ENCODE data around the gene SPTBN5.

The SPTBN5 gene

GRCh38 chr15:41868321-41868720, 25.5 kb downstream of the SPTBN5 start:
- Histone ChIP-seq H3K4me1 (ENCODE audit: low read length) (no peaks in the 10 kb centered on the region), H3K79me2 (ENCODE audit: low read length) (no peaks in the 10 kb centered on the region), H3K9ac (ENCODE audit: low read length) (no peak overlapping the region), H2AFZ (ENCODE audit: low read length) (no peak overlapping the region), H4K20me1 (ENCODE audit: insufficient read depth, low read length) (no peaks in the 10 kb centered on the region), H3K9me3 (replicated peaks; ENCODE audit: insufficient read depth, low read length) (no peaks in the 10 kb centered on the region), H3K27ac (ENCODE audit: low read length) (no peak overlapping the region), H3K9me2 (replicated peaks; ENCODE audit: insufficient read depth, low read length) (no peaks in the 10 kb centered on the region), H3K27me3 (replicated peaks; ENCODE audit: insufficient read depth, low read length) (peaks cover 89% of the 10 kb centered on the region), H3K36me3 (replicated peaks; ENCODE audit: insufficient read depth, low read length) (no peaks in the 10 kb centered on the region), H3K4me2 (ENCODE audit: low read depth, low read length) (no peak overlapping the region), H3F3A (ENCODE audit: insufficient read depth, low read length) (no peaks in the 10 kb centered on the region), H3K4me3 (ENCODE audit: low read length) (no peak overlapping the region)
- TF ChIP-seq EZH2phosphoT487 (IDR thresholded peaks at IDR 0.05; ENCODE audit: low read length) (no peak), CTCF (IDR thresholded peaks at IDR 0.05; ENCODE audit: low read length) (no peak), EZH2 (optimal IDR thresholded peaks at IDR 0.05; ENCODE audit: low read depth, low read length) (no peak)
- DNase-seq = no peak

- Histone ChIP-seq H3K79me2 (ENCODE audit: low read length) (no peaks in the 10 kb centered on the region), H3K9me2 (replicated peaks; ENCODE audit: insufficient read depth, low read length) (no peaks in the 10 kb centered on the region), H3K4me2 (ENCODE audit: low read depth, low read length) (no peak overlapping the region), H2AFZ (ENCODE audit: low read length) (no peak overlapping the region), H3K9ac (ENCODE audit: low read length) (no peak overlapping the region), H3F3A (ENCODE audit: insufficient read depth, low read length) (no peaks in the 10 kb centered on the region), H3K9me3 (replicated peaks; ENCODE audit: insufficient read depth, low read length) (no peaks in the 10 kb centered on the region), H3K27me3 (replicated peaks; ENCODE audit: insufficient read depth, low read length) (peaks cover 88% of the 10 kb centered on the region), H3K36me3 (replicated peaks; ENCODE audit: insufficient read depth, low read length) (no peaks in the 10 kb centered on the region), H3K4me3 (ENCODE audit: low read length) (no peak overlapping the region), H4K20me1 (ENCODE audit: insufficient read depth, low read length) (no peaks in the 10 kb centered on the region), H3K27ac (ENCODE audit: low read length) (no peak overlapping the region), H3K4me1 (ENCODE audit: low read length) (no peaks in the 10 kb centered on the region)
- no peak for DNase-seq
- no peak for TF ChIP-seq EZH2 (optimal IDR thresholded peaks at IDR 0.05; ENCODE audit: low read depth, low read length)
- TF ChIP-seq EZH2phosphoT487 (IDR thresholded peaks at IDR 0.05; ENCODE audit: low read length) = no peak
- TF ChIP-seq CTCF (IDR thresholded peaks at IDR 0.05; ENCODE audit: low read length) = no peak
These were observed 26.8 kb downstream of the SPTBN5 start for GRCh38 chr15:41866872-41867579.

- TF ChIP-seq EZH2 (optimal IDR thresholded peaks at IDR 0.05; ENCODE audit: low read depth, low read length) = no peak
- no peak for TF ChIP-seq EZH2phosphoT487 (IDR thresholded peaks at IDR 0.05; ENCODE audit: low read length)
- no peak for TF ChIP-seq CTCF (IDR thresholded peaks at IDR 0.05; ENCODE audit: low read length)
- H3K4me2 ChIP-seq (ENCODE audit: low read depth, low read length) = no peak overlapping the region
- H3K9me3 ChIP-seq (replicated peaks; ENCODE audit: insufficient read depth, low read length) = no peaks in the 10 kb centered on the region
- no peaks in the 10 kb centered on the region for H3K79me2 ChIP-seq (ENCODE audit: low read length)
- no peaks in the 10 kb centered on the region for H3K4me1 ChIP-seq (ENCODE audit: low read length)
- H3F3A ChIP-seq (ENCODE audit: insufficient read depth, low read length) = no peaks in the 10 kb centered on the region
- H2AFZ ChIP-seq (ENCODE audit: low read length) = no peak overlapping the region
- no peak overlapping the region for H3K27ac ChIP-seq (ENCODE audit: low read length)
- no peak for DNase-seq
- peaks cover 89% of the 10 kb centered on the region for H3K27me3 ChIP-seq (replicated peaks; ENCODE audit: insufficient read depth, low read length)
- H3K36me3 ChIP-seq (replicated peaks; ENCODE audit: insufficient read depth, low read length) = no peaks in the 10 kb centered on the region
- no peaks in the 10 kb centered on the region for H4K20me1 ChIP-seq (ENCODE audit: insufficient read depth, low read length)
- no peak overlapping the region for H3K9ac ChIP-seq (ENCODE audit: low read length)
- no peak overlapping the region for H3K4me3 ChIP-seq (ENCODE audit: low read length)
- H3K9me2 ChIP-seq (replicated peaks; ENCODE audit: insufficient read depth, low read length) = no peaks in the 10 kb centered on the region
These were observed 27.6 kb downstream of the SPTBN5 start for GRCh38 chr15:41866263-41866703.

All from MM.1S (cell line).